ENCODE results near the gene CLEC11A. TPM values are rescaled to one million over a fixed set of nuclear protein-coding genes. Genes with fewer than 3 reads are reported as not detected.

CLEC11A gene
- total and polyA plus RNA-seq, 9 of the 15 experiments (the other 6 are each of a cell fraction or from before 2014, with no cell fraction given) = 0.39 to 43.9 (median 3.4) TPM

DNA sequence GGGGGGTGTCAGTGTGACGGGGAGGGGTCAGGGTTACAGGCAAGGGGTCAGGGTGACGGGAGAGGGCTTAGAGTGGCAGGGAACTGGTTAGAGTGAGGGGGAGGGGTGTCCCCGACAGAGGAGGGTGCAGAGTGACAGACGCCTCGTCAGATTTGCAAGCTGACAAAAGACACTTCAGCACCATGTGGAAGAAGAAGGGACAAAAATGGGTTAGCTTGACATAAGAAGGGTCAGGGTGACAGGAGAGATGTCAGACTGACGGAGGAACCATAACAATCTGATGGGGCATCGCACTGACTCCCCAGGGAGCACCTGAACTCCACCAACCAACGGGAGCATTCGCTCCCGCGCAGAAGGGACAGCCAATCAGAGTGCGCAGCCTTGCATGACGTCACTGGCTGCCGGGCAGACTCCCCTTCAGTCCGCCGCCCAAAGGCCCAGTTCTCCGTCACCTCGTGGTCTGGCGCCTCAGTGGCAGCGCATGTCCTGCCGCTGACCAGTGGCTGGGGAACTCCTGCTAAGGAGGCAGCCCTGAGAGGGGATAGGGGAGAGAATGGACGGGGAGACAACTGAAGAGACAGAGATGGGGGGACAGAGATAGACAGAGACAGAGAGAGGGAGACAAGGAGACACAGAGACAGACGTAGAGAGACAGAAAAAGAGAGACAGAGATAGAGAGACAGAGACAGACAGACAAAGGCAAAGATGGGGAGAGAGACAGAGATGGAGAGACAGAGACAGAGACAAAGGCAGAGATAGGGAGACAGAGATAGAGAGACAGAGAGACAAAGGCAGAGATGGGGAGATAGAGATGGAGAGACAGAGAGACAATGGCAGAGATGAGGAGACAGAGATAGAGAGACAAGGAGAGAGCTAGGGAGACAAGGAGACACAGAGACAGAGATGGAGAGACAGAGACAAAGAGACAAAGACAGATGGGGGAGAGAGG, 43.7 kb upstream of the CLEC11A start (continued):
- TF ChIP-seq, protein P1, sequence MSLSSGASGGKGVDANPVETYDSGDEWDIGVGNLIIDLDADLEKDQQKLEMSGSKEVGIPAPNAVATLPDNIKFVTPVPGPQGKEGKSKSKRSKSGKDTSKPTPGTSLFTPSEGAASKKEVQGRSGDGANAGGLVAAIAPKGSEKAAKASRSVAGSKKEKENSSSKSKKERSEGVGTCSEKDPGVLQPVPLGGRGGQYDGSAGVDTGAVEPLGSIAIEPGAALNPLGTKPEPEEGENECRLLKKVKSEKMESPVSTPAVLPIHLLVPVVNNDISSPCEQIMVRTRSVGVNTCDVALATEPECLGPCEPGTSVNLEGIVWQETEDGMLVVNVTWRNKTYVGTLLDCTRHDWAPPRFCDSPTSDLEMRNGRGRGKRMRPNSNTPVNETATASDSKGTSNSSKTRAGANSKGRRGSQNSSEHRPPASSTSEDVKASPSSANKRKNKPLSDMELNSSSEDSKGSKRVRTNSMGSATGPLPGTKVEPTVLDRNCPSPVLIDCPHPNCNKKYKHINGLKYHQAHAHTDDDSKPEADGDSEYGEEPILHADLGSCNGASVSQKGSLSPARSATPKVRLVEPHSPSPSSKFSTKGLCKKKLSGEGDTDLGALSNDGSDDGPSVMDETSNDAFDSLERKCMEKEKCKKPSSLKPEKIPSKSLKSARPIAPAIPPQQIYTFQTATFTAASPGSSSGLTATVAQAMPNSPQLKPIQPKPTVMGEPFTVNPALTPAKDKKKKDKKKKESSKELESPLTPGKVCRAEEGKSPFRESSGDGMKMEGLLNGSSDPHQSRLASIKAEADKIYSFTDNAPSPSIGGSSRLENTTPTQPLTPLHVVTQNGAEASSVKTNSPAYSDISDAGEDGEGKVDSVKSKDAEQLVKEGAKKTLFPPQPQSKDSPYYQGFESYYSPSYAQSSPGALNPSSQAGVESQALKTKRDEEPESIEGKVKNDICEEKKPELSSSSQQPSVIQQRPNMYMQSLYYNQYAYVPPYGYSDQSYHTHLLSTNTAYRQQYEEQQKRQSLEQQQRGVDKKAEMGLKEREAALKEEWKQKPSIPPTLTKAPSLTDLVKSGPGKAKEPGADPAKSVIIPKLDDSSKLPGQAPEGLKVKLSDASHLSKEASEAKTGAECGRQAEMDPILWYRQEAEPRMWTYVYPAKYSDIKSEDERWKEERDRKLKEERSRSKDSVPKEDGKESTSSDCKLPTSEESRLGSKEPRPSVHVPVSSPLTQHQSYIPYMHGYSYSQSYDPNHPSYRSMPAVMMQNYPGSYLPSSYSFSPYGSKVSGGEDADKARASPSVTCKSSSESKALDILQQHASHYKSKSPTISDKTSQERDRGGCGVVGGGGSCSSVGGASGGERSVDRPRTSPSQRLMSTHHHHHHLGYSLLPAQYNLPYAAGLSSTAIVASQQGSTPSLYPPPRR (CRISPR knock-in tag; IDR thresholded peaks at IDR 0.05; ENCODE audit: borderline replicate concordance) = no peak
- TF ChIP-seq TCFL5 (CRISPR knock-in tag; conservative IDR thresholded peaks at IDR 0.05) = no peak
- TF ChIP-seq, protein P2, sequence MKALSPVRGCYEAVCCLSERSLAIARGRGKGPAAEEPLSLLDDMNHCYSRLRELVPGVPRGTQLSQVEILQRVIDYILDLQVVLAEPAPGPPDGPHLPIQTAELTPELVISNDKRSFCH (CRISPR knock-in tag; IDR thresholded peaks at IDR 0.05) = no peak
- TF ChIP-seq, protein P2 (tag; IDR thresholded peaks at IDR 0.05) = no peak
- no peak for TF ChIP-seq HSF4 (CRISPR knock-in tag; IDR thresholded peaks at IDR 0.05; ENCODE audit: borderline replicate concordance)
- no peak for TF ChIP-seq ZNF644 (tag; IDR thresholded peaks at IDR 0.05; ENCODE audit: low read depth)
- TF ChIP-seq, protein P3, sequence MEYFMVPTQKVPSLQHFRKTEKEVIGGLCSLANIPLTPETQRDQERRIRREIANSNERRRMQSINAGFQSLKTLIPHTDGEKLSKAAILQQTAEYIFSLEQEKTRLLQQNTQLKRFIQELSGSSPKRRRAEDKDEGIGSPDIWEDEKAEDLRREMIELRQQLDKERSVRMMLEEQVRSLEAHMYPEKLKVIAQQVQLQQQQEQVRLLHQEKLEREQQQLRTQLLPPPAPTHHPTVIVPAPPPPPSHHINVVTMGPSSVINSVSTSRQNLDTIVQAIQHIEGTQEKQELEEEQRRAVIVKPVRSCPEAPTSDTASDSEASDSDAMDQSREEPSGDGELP (CRISPR knock-in tag; IDR thresholded peaks at IDR 0.05; ENCODE audit: borderline replicate concordance) = peak; percentile 67; the same call in 1 of the 2 replicates
- TF ChIP-seq DACH1 (IDR thresholded peaks at IDR 0.05; ENCODE audit: partially characterized antibody) = no peak
- TF ChIP-seq GATAD2A (IDR thresholded peaks at IDR 0.05) = no peak
- TF ChIP-seq, protein P4, sequence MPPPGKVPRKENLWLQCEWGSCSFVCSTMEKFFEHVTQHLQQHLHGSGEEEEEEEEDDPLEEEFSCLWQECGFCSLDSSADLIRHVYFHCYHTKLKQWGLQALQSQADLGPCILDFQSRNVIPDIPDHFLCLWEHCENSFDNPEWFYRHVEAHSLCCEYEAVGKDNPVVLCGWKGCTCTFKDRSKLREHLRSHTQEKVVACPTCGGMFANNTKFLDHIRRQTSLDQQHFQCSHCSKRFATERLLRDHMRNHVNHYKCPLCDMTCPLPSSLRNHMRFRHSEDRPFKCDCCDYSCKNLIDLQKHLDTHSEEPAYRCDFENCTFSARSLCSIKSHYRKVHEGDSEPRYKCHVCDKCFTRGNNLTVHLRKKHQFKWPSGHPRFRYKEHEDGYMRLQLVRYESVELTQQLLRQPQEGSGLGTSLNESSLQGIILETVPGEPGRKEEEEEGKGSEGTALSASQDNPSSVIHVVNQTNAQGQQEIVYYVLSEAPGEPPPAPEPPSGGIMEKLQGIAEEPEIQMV (tag; conservative IDR thresholded peaks at IDR 0.05; ENCODE audit: low read depth) = peak; percentile 68; the same call in 1 of the 2 replicates
- TF ChIP-seq, protein P5, sequence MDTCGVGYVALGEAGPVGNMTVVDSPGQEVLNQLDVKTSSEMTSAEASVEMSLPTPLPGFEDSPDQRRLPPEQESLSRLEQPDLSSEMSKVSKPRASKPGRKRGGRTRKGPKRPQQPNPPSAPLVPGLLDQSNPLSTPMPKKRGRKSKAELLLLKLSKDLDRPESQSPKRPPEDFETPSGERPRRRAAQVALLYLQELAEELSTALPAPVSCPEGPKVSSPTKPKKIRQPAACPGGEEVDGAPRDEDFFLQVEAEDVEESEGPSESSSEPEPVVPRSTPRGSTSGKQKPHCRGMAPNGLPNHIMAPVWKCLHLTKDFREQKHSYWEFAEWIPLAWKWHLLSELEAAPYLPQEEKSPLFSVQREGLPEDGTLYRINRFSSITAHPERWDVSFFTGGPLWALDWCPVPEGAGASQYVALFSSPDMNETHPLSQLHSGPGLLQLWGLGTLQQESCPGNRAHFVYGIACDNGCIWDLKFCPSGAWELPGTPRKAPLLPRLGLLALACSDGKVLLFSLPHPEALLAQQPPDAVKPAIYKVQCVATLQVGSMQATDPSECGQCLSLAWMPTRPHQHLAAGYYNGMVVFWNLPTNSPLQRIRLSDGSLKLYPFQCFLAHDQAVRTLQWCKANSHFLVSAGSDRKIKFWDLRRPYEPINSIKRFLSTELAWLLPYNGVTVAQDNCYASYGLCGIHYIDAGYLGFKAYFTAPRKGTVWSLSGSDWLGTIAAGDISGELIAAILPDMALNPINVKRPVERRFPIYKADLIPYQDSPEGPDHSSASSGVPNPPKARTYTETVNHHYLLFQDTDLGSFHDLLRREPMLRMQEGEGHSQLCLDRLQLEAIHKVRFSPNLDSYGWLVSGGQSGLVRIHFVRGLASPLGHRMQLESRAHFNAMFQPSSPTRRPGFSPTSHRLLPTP (IDR thresholded peaks at IDR 0.05; ENCODE audit: borderline replicate concordance, extremely low read depth, insufficient read length) = no peak
- TF ChIP-seq ZNF224 (CRISPR knock-in tag; IDR thresholded peaks at IDR 0.05) = no peak
- TF ChIP-seq ZNF165 (CRISPR knock-in tag; IDR thresholded peaks at IDR 0.05; ENCODE audit: borderline replicate concordance) = no peak
- TF ChIP-seq NRF1 (conservative IDR thresholded peaks at IDR 0.05 in 1 of 2, IDR thresholded peaks at IDR 0.05 in 1 of 2) = peak; percentile 83 to 85
- TF ChIP-seq KLF1 (tag; IDR thresholded peaks at IDR 0.05) = no peak
